Measurements from ENCODE around the gene NFU1.

- no peak for TF ChIP-seq CTCF (conservative IDR thresholded peaks at IDR 0.05; ENCODE audit: low read depth, low read length)
- no peak for TF ChIP-seq POLR2A (IDR thresholded peaks at IDR 0.05; ENCODE audit: low read depth, low read length)
Observed at GRCh38 chr2:69389271-69389670, 48.0 kb downstream of the NFU1 start.
